WI38 (cell line): Measurements from ENCODE around the gene RPUSD4.

ENCODE experiments used
- H3K4me3 ChIP-seq: 2 replicates; pipeline ENCODE4 v1.5.1; 2011; ENCODE audit warnings: low read depth, mild to moderate bottlenecking, control low read depth, low read length
- CTCF ChIP-seq: IDR thresholded peaks from 2 replicates; pipeline ENCODE4 v1.5.1; 2012; ENCODE audit warnings: low read depth, mild to moderate bottlenecking, control low read depth, low read length

The RPUSD4 gene

GRCh38 chr11:126175393-126175792 is 36.1 kb downstream of the RPUSD4 start:
- H3K4me3 ChIP-seq, result no peak overlapping the region
- no peak for TF ChIP-seq CTCF

- no peak for TF ChIP-seq CTCF
- no peak overlapping the region for H3K4me3 ChIP-seq
These were observed 36.6 kb downstream of the RPUSD4 start for GRCh38 chr11:126174816-126175215.

GRCh38 chr11:126173257-126173656 is 38.2 kb downstream of the RPUSD4 start:
- no peak for TF ChIP-seq CTCF
- no peak overlapping the region for H3K4me3 ChIP-seq

GRCh38 chr11:126172596-126173038 is 38.8 kb downstream of the RPUSD4 start:
- no peak for TF ChIP-seq CTCF

GRCh38 chr11:126169291-126169690 is 42.2 kb downstream of the RPUSD4 start:
- H3K4me3 ChIP-seq, result no peak overlapping the region
- no peak for TF ChIP-seq CTCF

More at GRCh38 chr11:126172596-126173038, 38.8 kb downstream of the RPUSD4 start:
- H3K4me3 ChIP-seq, result no peak overlapping the region

- H3K4me3 ChIP-seq, result no peak overlapping the region
- TF ChIP-seq CTCF, result no peak
These were observed 44.0 kb downstream of the RPUSD4 start for GRCh38 chr11:126167488-126167887.

GRCh38 chr11:126166413-126166812 is 45.0 kb downstream of the RPUSD4 start:
- no peak overlapping the region for H3K4me3 ChIP-seq
- TF ChIP-seq CTCF, result no peak
